RPMI7951 (cell line): Measurements from ENCODE around the gene MRPL16. TPM values are rescaled to one million over a fixed set of nuclear protein-coding genes. Genes with fewer than 3 reads are reported as not detected.

Source experiments
- DNase-seq: peaks from one replicate; pipeline ENCODE4 v3.0.0-alpha.2; 2012; ENCODE audit warnings: low read depth
- total RNA-seq: library from RNA; depleted of rRNA; stranded (reverse); fragments of >200 nt; shearing (Covaris generic); gene quantifications from 2 replicates; pipeline ENCODE4 v1.2.3, GENCODE V29; 2014; rRNA removed

The MRPL16 gene
- total RNA-seq, 1 experiment from 2014 or later, result 60.8 TPM

- DNase-seq, result no peak
Measured at GRCh38 chr11:59771605-59772004, 39.0 kb downstream of the MRPL16 start.

- no peak for DNase-seq
Measured at GRCh38 chr11:59770869-59771268, 39.7 kb downstream of the MRPL16 start.

GRCh38 chr11:59770319-59770718, 40.3 kb downstream of the MRPL16 start:
- DNase-seq, result no peak

- DNase-seq, result no peak
Measured at GRCh38 chr11:59769828-59770227, 40.8 kb downstream of the MRPL16 start.

GRCh38 chr11:59769111-59769510, 41.5 kb downstream of the MRPL16 start:
- peak; percentile 10 for DNase-seq

GRCh38 chr11:59767225-59767611, 43.4 kb downstream of the MRPL16 start:
- DNase-seq, result no peak

- no peak for DNase-seq
Measured at GRCh38 chr11:59766542-59767224, 43.9 kb downstream of the MRPL16 start.

- DNase-seq, result no peak
Measured at GRCh38 chr11:59765068-59765735, 45.4 kb downstream of the MRPL16 start.

GRCh38 chr11:59761993-59762392, 48.6 kb downstream of the MRPL16 start:
- DNase-seq, result no peak

- no peak for DNase-seq
Measured at GRCh38 chr11:59760771-59761170, 49.8 kb downstream of the MRPL16 start.

GRCh38 chr11:59759900-59760299, 50.7 kb downstream of the MRPL16 start:
- DNase-seq, result no peak

GRCh38 chr11:59758401-59759037, 52.1 kb downstream of the MRPL16 start:
- DNase-seq, result no peak

- DNase-seq, result peak; percentile 37
Measured at GRCh38 chr11:59756845-59757244, 53.7 kb downstream of the MRPL16 start.

GRCh38 chr11:59756558-59756840, 54.1 kb downstream of the MRPL16 start:
- peak; percentile 15 for DNase-seq

Other genes with a start within 250 kb of the MRPL16 start
- gene OSBP, start 195.0 kb downstream of the MRPL16 start, total RNA-seq, result 20.4 and 20.8 TPM in 2 replicates
- 23.9 and 39.5 TPM in 2 replicates for gene PATL1, start 141.7 kb downstream of the MRPL16 start, total RNA-seq
- not detected in 2 replicates for gene OR10V1, start 96.9 kb downstream of the MRPL16 start, total RNA-seq
- gene STX3, start 55.4 kb downstream of the MRPL16 start, total RNA-seq, result 23.9 and 32.0 TPM in 2 replicates
- not detected in 2 replicates for gene CBLIF, start 34.7 kb upstream of the MRPL16 start, total RNA-seq
- 0.29 TPM in 1 of 2 replicates, not detected in the other for gene TCN1, start 55.7 kb upstream of the MRPL16 start, total RNA-seq
- not detected in 2 replicates for gene OOSP3, start 68.0 kb upstream of the MRPL16 start, total RNA-seq
- not detected in 2 replicates for gene OOSP1, start 127.7 kb upstream of the MRPL16 start, total RNA-seq
- gene OOSP4A, start 153.3 kb upstream of the MRPL16 start, total RNA-seq, result not detected in 2 replicates
- gene OOSP4B, start 206.4 kb upstream of the MRPL16 start, total RNA-seq, result not detected in 2 replicates
- not detected in 2 replicates for gene OOSP2, start 229.6 kb upstream of the MRPL16 start, total RNA-seq
- not detected in 2 replicates for gene MS4A3, start 245.9 kb upstream of the MRPL16 start, total RNA-seq